ENCODE data around the gene TPBGL.

The TPBGL gene

DNA sequence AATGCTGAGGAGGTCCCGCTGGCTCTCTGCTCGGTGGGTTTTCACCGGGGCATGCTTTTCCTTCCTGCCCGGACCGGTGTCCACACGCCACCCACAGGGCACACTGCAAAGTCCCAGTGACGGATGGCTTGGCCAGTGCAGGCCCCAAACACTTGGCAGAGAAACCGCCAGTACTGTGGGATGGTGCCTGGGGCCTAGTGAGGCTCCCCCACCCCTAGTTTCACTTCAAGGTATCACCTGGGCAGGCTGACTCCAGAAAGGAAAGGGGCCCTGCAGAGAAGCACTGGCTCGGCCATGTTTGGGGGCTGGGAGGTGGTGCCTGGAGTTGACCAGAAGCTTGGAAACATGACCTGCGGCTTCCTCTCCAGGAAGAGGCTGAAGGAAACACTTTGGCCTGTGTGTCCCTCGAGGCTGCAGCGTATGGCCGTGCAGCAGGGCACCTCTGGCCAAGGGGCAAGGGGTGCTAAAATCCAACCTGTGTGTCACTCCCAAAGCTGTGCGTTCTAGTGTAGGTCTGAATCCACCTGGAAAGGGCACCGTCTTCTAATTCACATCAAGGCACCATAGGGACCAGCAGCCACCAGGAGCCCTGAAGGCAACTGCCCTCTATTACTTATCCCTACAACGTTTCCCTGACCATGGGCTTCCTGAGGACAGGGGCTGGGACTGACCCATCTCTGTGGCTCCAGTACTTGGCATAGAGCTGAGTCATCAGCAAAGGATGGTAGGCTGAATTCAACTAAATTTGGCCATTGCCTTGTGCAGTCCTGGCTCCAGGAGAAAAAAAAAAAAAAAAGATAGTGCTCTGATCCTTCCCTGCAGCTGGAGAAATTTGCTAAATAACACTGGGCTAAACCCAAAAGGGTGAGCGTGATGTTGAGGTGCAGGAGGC is 22.6 kb downstream of the TPBGL start:
- no peaks in the 10 kb centered on the region for H4K20me1 ChIP-seq (ENCODE audit: insufficient read depth, low read length)
- no peak overlapping the region for H3K4me2 ChIP-seq (ENCODE audit: insufficient read depth, low read length)
- H2AFZ ChIP-seq (ENCODE audit: low read depth, low read length) = no peak overlapping the region
- no peak overlapping the region for H3K27ac ChIP-seq (ENCODE audit: low read length)
- no peaks in the 10 kb centered on the region for H3K36me3 ChIP-seq (ENCODE audit: insufficient read depth, low read length)
- H3K9me3 ChIP-seq (ENCODE audit: insufficient read depth, low read length, severe bottlenecking) = no peaks in the 10 kb centered on the region
- H3K27me3 ChIP-seq (ENCODE audit: insufficient read depth, low read length, poor library complexity) = no peaks in the 10 kb centered on the region
- no peak for DNase-seq
- TF ChIP-seq, protein P1, sequence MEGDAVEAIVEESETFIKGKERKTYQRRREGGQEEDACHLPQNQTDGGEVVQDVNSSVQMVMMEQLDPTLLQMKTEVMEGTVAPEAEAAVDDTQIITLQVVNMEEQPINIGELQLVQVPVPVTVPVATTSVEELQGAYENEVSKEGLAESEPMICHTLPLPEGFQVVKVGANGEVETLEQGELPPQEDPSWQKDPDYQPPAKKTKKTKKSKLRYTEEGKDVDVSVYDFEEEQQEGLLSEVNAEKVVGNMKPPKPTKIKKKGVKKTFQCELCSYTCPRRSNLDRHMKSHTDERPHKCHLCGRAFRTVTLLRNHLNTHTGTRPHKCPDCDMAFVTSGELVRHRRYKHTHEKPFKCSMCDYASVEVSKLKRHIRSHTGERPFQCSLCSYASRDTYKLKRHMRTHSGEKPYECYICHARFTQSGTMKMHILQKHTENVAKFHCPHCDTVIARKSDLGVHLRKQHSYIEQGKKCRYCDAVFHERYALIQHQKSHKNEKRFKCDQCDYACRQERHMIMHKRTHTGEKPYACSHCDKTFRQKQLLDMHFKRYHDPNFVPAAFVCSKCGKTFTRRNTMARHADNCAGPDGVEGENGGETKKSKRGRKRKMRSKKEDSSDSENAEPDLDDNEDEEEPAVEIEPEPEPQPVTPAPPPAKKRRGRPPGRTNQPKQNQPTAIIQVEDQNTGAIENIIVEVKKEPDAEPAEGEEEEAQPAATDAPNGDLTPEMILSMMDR (IDR thresholded peaks at IDR 0.05; ENCODE audit: borderline replicate concordance, extremely low read depth, low read length, poor library complexity, severe bottlenecking) = no peak
- no peak for ATAC-seq (ENCODE audit: insufficient read depth, low read depth)
- H3K4me3 ChIP-seq (ENCODE audit: low read depth in 1 of 2, low read length in 2 of 2) = no peak overlapping the region
- no peak overlapping the region for H3K9ac ChIP-seq (ENCODE audit: low read depth, low read length)
- no peaks in the 10 kb centered on the region for H3K4me1 ChIP-seq (ENCODE audit: insufficient read depth, low read length)
- no peaks in the 10 kb centered on the region for H3K79me2 ChIP-seq (ENCODE audit: insufficient read depth, low read length)

GRCh38 chr11:75263944-75264349 is 23.4 kb downstream of the TPBGL start:
- Histone ChIP-seq H3K79me2 (ENCODE audit: insufficient read depth, low read length) (no peaks in the 10 kb centered on the region), H3K27me3 (ENCODE audit: insufficient read depth, low read length, poor library complexity) (no peaks in the 10 kb centered on the region), H4K20me1 (ENCODE audit: insufficient read depth, low read length) (no peaks in the 10 kb centered on the region), H3K27ac (ENCODE audit: low read length) (no peak overlapping the region), H3K4me3 (ENCODE audit: low read depth in 1 of 2, low read length in 2 of 2) (no peak overlapping the region), H3K9ac (ENCODE audit: low read depth, low read length) (no peak overlapping the region), H2AFZ (ENCODE audit: low read depth, low read length) (no peak overlapping the region), H3K9me3 (ENCODE audit: insufficient read depth, low read length, severe bottlenecking) (no peaks in the 10 kb centered on the region), H3K4me1 (ENCODE audit: insufficient read depth, low read length) (no peaks in the 10 kb centered on the region), H3K36me3 (ENCODE audit: insufficient read depth, low read length) (no peaks in the 10 kb centered on the region), H3K4me2 (ENCODE audit: insufficient read depth, low read length) (no peak overlapping the region)
- TF ChIP-seq, protein P1 (IDR thresholded peaks at IDR 0.05; ENCODE audit: borderline replicate concordance, extremely low read depth, low read length, poor library complexity, severe bottlenecking) = no peak
- TF ChIP-seq EZH2 (IDR thresholded peaks at IDR 0.05; ENCODE audit: borderline replicate concordance, low read depth, low read length, severe bottlenecking) = no peak
- ATAC-seq (ENCODE audit: insufficient read depth, low read depth) = no peak
- DNase-seq = no peak

- DNase-seq (no peak), ATAC-seq (ENCODE audit: insufficient read depth, low read depth) (no peak)
- Histone ChIP-seq H3K79me2 (ENCODE audit: insufficient read depth, low read length) (no peaks in the 10 kb centered on the region), H2AFZ (ENCODE audit: low read depth, low read length) (no peak overlapping the region), H4K20me1 (ENCODE audit: insufficient read depth, low read length) (no peaks in the 10 kb centered on the region), H3K36me3 (ENCODE audit: insufficient read depth, low read length) (no peaks in the 10 kb centered on the region), H3K27me3 (ENCODE audit: insufficient read depth, low read length, poor library complexity) (no peaks in the 10 kb centered on the region), H3K4me1 (ENCODE audit: insufficient read depth, low read length) (no peaks in the 10 kb centered on the region), H3K9ac (ENCODE audit: low read depth, low read length) (no peak overlapping the region), H3K4me2 (ENCODE audit: insufficient read depth, low read length) (no peak overlapping the region), H3K27ac (ENCODE audit: low read length) (no peak overlapping the region), H3K9me3 (ENCODE audit: insufficient read depth, low read length, severe bottlenecking) (no peaks in the 10 kb centered on the region), H3K4me3 (ENCODE audit: low read depth in 1 of 2, low read length in 2 of 2) (no peak overlapping the region)
- TF ChIP-seq EZH2 (IDR thresholded peaks at IDR 0.05; ENCODE audit: borderline replicate concordance, low read depth, low read length, severe bottlenecking) = no peak
- TF ChIP-seq, protein P1 (IDR thresholded peaks at IDR 0.05; ENCODE audit: borderline replicate concordance, extremely low read depth, low read length, poor library complexity, severe bottlenecking) = no peak
Measured at GRCh38 chr11:75264356-75264755, 23.8 kb downstream of the TPBGL start.

Data from DND-41 (cell line).